HepG2 (cell line): ENCODE measurements around the gene QRSL1. TPM values are rescaled to one million over a fixed set of nuclear protein-coding genes. Genes with fewer than 3 reads are reported as not detected.

Experiments
- ATAC-seq: fragments of 200-7000 bp; cut with Tn5 transposase; 3 replicates; pipeline ENCODE4 v1.9.1; 2020; ENCODE audit warnings: mild to moderate bottlenecking, moderate library complexity
- BruUV-seq: library from RNA; stranded (reverse); fragments of 400-500 nt; replicated peaks from 2 replicates; lab custom pipeline; 2021; lab: Mats Ljungman, UMichigan
- CTCF ChIA-PET: fragments of 300-600 bp; formaldehyde crosslinking; extraction: SDS; loops from one replicate; lab custom pipeline; 2021; ENCODE audit warnings: low total read pairs, inconsistent platforms, low intra/inter-chr PET ratio; lab: Yijun Ruan, JAX
- POLR2A ChIA-PET: fragments of 350-600 bp; sonication (Branson Sonifier 250); formaldehyde crosslinking; loops from one replicate; lab custom pipeline; 2020; ENCODE audit warnings: antibody characterized with exemption, inconsistent platforms; lab: Yijun Ruan, JAX
- DNase-seq: peaks from one replicate; pipeline ENCODE4 v3.0.0-alpha.2; 2015; ENCODE audit warnings: low spot score
- FAIRE-seq: peaks from 3 replicates; lab custom pipeline; 2011; peaks lifted over from hg19 to GRCh38; lab: Jason Lieb, UNC
- H2AFZ ChIP-seq: one replicate; pipeline ENCODE4 v1.6.1; 2011; ENCODE audit warnings: low read length, inconsistent platforms
- H3K27ac ChIP-seq: fragments of 300-600 bp; 3 replicates; pipeline ENCODE4 v1.8.0; 2011; ENCODE audit warnings: mixed run types, mild to moderate bottlenecking, mixed read lengths, low read length, inconsistent platforms; ENCODE audit not compliant: insufficient read depth; ENCODE audit errors: extremely low read length
- H3K27me3 ChIP-seq, 2 experiments: fragments of 200-600 bp in 1 of 2; 2 replicates in 1 of 2; 3 replicates in 1 of 2; pipeline versions ENCODE4 v1.6.0 to v1.8.0; 2011; ENCODE audit warnings: low read length in 2 of 2, mild to moderate bottlenecking in 2 of 2, moderate library complexity in 2 of 2, inconsistent platforms in 1 of 2; ENCODE audit not compliant: insufficient read depth in 2 of 2, control insufficient read depth in 1 of 2
- H3K36me3 ChIP-seq, 2 experiments: fragments of 200-600 bp in 1 of 2; replicated peaks in 1 of 2; 2 replicates in 1 of 2; 3 replicates in 1 of 2; pipeline versions ENCODE4 v1.5.1 to v1.8.0; 2011; ENCODE audit warnings: low read length in 2 of 2, inconsistent platforms in 1 of 2; ENCODE audit not compliant: insufficient read depth in 2 of 2, control insufficient read depth in 1 of 2
- H3K4me1 ChIP-seq: 2 replicates; pipeline ENCODE4 v1.5.1; 2012; ENCODE audit warnings: low read length, inconsistent platforms; ENCODE audit not compliant: insufficient read depth
- H3K4me2 ChIP-seq: 2 replicates; pipeline ENCODE4 v1.6.0; 2011; ENCODE audit warnings: low read depth, low read length, inconsistent platforms
- H3K4me3 ChIP-seq, 3 experiments: fragments of 200-600 bp in 1 of 3; sonication (generic), shearing (Covaris generic) in 1 of 3; replicated peaks in 1 of 3; 2 replicates each; pipeline ENCODE4 v1.5.1; 2011 to 2016; ENCODE audit warnings: low read length in 3 of 3, inconsistent platforms in 2 of 3, low read depth in 2 of 3, mild to moderate bottlenecking in 2 of 3, control low read depth in 1 of 3, mixed read lengths in 1 of 3; ENCODE audit not compliant: insufficient read depth in 1 of 3
- H3K79me2 ChIP-seq: one replicate; pipeline ENCODE4 v1.6.1; 2011; ENCODE audit warnings: low read length, inconsistent platforms; ENCODE audit not compliant: insufficient read depth
- H3K9ac ChIP-seq: 2 replicates; pipeline ENCODE4 v1.6.0; 2011; ENCODE audit warnings: mild to moderate bottlenecking, low read depth, low read length, inconsistent platforms; ENCODE audit not compliant: insufficient read depth
- H3K9me3 ChIP-seq: 2 replicates; pipeline ENCODE4 v1.5.1; 2012; ENCODE audit warnings: mild to moderate bottlenecking, low read length
- H4K20me1 ChIP-seq: 2 replicates; pipeline ENCODE4 v1.6.0; 2011; ENCODE audit warnings: inconsistent platforms, mild to moderate bottlenecking, low read length, moderate library complexity; ENCODE audit not compliant: insufficient read depth
- CEBPB ChIP-seq: IDR thresholded peaks from 2 replicates; pipeline ENCODE4 v1.6.1; 2011; ENCODE audit warnings: low read depth, low read length, improper control_type of control experiment, borderline replicate concordance
- CREBL2 ChIP-seq: sonication (generic); formaldehyde crosslinking; IDR thresholded peaks from 2 replicates; pipeline ENCODE4 v1.8.1; 2023; ENCODE audit warnings: missing genetic modification reagents, mild to moderate bottlenecking, borderline replicate concordance
- ELF1 ChIP-seq: sonication (generic); formaldehyde crosslinking; IDR thresholded peaks from 2 replicates; pipeline ENCODE4 v1.4.0; 2020; ENCODE audit warnings: missing genetic modification reagents
- HDAC1 ChIP-seq: sonication (generic); formaldehyde crosslinking; IDR thresholded peaks from 2 replicates; pipeline ENCODE4 v1.5.1; 2020; ENCODE audit warnings: mild to moderate bottlenecking, missing genetic modification reagents
- IRF9 ChIP-seq: sonication (generic); formaldehyde crosslinking; IDR thresholded peaks from 2 replicates; pipeline ENCODE4 v1.8.0; 2022; ENCODE audit warnings: missing genetic modification reagents, mild to moderate bottlenecking, borderline replicate concordance
- NR2C2 ChIP-seq: sonication (generic); formaldehyde crosslinking; IDR thresholded peaks from 2 replicates; pipeline ENCODE4 v1.4.0; 2020; ENCODE audit warnings: missing genetic modification reagents, mild to moderate bottlenecking, moderate library complexity, borderline replicate concordance
- THAP7 ChIP-seq: sonication (generic); formaldehyde crosslinking; IDR thresholded peaks from 2 replicates; pipeline ENCODE4 v1.8.1; 2023; ENCODE audit warnings: mild to moderate bottlenecking, missing genetic modification reagents
- ZBTB2 ChIP-seq: sonication (generic); formaldehyde crosslinking; IDR thresholded peaks from 2 replicates; pipeline ENCODE4 v1.8.0; 2022; ENCODE audit warnings: low read depth, missing genetic modification reagents
- ZHX2 ChIP-seq, 2 experiments: sonication (generic) in 1 of 2; formaldehyde crosslinking in 1 of 2; IDR thresholded peaks; 2 replicates each; pipeline versions ENCODE4 v1.6.1 to v1.9.0; 2014 to 2022; ENCODE audit warnings: antibody characterized with exemption in 1 of 2, borderline replicate concordance in 1 of 2, inconsistent platforms in 1 of 2, low read depth in 1 of 2, missing genetic modification reagents in 1 of 2
- ZNF205 ChIP-seq: IDR thresholded peaks from 2 replicates; pipeline ENCODE4 v1.6.1; 2018; ENCODE audit warnings: missing biosample characterization, missing genetic modification reagents
- ZNF512B ChIP-seq: sonication (generic); formaldehyde crosslinking; IDR thresholded peaks from 2 replicates; pipeline ENCODE4 v1.5.1; 2020; ENCODE audit warnings: missing genetic modification reagents, mild to moderate bottlenecking, borderline replicate concordance
- WGBS: methylation state at CpG from one replicate; pipeline ENCODE4 v1.1.6; 2017; ENCODE audit warnings: low lambda C conversion rate; 5-methylcytosine and 5-hydroxymethylcytosine counted together
- in situ Hi-C: cut with HindIII; loops from 2 replicates; pipeline ENCODE4 v1.10.0; 2017; ENCODE audit warnings: low pct_unique_long_range_greater_than_20kb; ENCODE audit not compliant: extremely low pct_ligation_motif_present
- intact Hi-C: fragments of 100-400 bp; cut with micrococcal nuclease; formaldehyde crosslinking; loops from one replicate; pipeline ENCODE4 v1.10.0; 2022; ENCODE audit not compliant: unreplicated experiment
- polyA plus RNA-seq, 8 experiments: library from polyadenylated mRNA; depleted of rRNA in 3 of 8; stranded (reverse) in 7 of 8; unstranded in 1 of 8; fragments of >200 nt; fragmentation: Illumina TruSeq in 4 of 8; extraction: Trizol in 4 of 8; gene quantifications; 2 replicates each; pipeline versions ENCODE4 v1.2.1 to v1.2.3, GENCODE V29; 2011 to 2016; ENCODE audit warnings: low read depth in 4 of 8, missing spikeins in 1 of 8, mixed read lengths in 1 of 8; ENCODE audit not compliant: insufficient read depth in 1 of 8
- total RNA-seq, 5 experiments: library from RNA; depleted of rRNA; stranded (reverse); fragments of >200 nt; fragmentation: Illumina TruSeq; extraction: Trizol; gene quantifications; 2 replicates each; pipeline ENCODE4 v1.2.3, GENCODE V29; 2016; ENCODE audit warnings: low read depth in 1 of 5

QRSL1 gene
- total and polyA plus RNA-seq, 2 of the 13 experiments (the other 11 are each of a cell fraction or from before 2014, with no cell fraction given): 8.2 to 22.3 TPM

- Histone ChIP-seq H3K79me2 (no peaks in the 10 kb centered on the region), H4K20me1 (no peaks in the 10 kb centered on the region), H3K9ac (no peak overlapping the region), H3K9me3 (peaks cover 16% of the 10 kb centered on the region), H3K4me3 (no peak overlapping the region), H2AFZ (no peak overlapping the region), H3K4me2 (no peak overlapping the region), H3K27ac (no peak overlapping the region), H3K27me3 (no peaks in the 10 kb centered on the region), H3K36me3 (no peaks in the 10 kb centered on the region), H3K4me1 (peaks cover 29% of the 10 kb centered on the region)
- ATAC-seq (no peak), FAIRE-seq (no peak), DNase-seq (no peak)
- ChIA-PET POLR2A (no interaction called here), CTCF (no interaction called here)
- in situ Hi-C loops (no loop called here), intact Hi-C loops (no loop called here)
- WGBS: 98% methylated on average over 4 of the region's 4 CpGs
- BruUV-seq: no TSS peak
- no peak for TF ChIP-seq ZNF512B (CRISPR knock-in tag)
- no peak for TF ChIP-seq HDAC1 (CRISPR knock-in tag)
- TF ChIP-seq CEBPB: no peak
- TF ChIP-seq ELF1 (CRISPR knock-in tag): no peak
- TF ChIP-seq CREBL2 (CRISPR knock-in tag): no peak
- no peak for TF ChIP-seq ZHX2 (IDR thresholded peaks at IDR 0.05; ENCODE audit: low read depth)
- TF ChIP-seq ZHX2 (CRISPR knock-in tag; IDR thresholded peaks at IDR 0.05; ENCODE audit: borderline replicate concordance): no peak
- no peak for TF ChIP-seq THAP7 (CRISPR knock-in tag)
- TF ChIP-seq ZBTB2 (CRISPR knock-in tag): no peak
- TF ChIP-seq NR2C2 (CRISPR knock-in tag): no peak
- TF ChIP-seq IRF9 (CRISPR knock-in tag): no peak
- no peak for TF ChIP-seq ZNF205 (CRISPR knock-in tag)
Observed at GRCh38 chr6:106704327-106704726, 74.9 kb downstream of the QRSL1 start.
